PFSK-1 (cell line): ENCODE results near the gene STARD4.

Source experiments
- FOXP2 ChIP-seq: optimal IDR thresholded peaks from 2 replicates; pipeline ENCODE3; 2011; ENCODE audit warnings: borderline replicate concordance, control low read depth, inconsistent platforms; ENCODE audit not compliant: insufficient read depth; ENCODE audit errors: extremely low read length, extremely low read depth
- POLR2AphosphoS5 ChIP-seq: IDR thresholded peaks from 2 replicates; pipeline ENCODE4 v1.6.1; 2012; ENCODE audit warnings: low read depth, mild to moderate bottlenecking, control low read depth, low read length, moderate library complexity
- SIN3A ChIP-seq: IDR thresholded peaks from 2 replicates; pipeline ENCODE4 v1.6.1; 2012; ENCODE audit warnings: mild to moderate bottlenecking, low read length, moderate library complexity, borderline replicate concordance; ENCODE audit not compliant: insufficient read depth
- TAF1 ChIP-seq: IDR thresholded peaks from 2 replicates; pipeline ENCODE4 v1.6.1; 2012; ENCODE audit warnings: low read length, control low read depth, borderline replicate concordance; ENCODE audit not compliant: insufficient read depth
- TF ChIP-seq, protein P1 (sequence below), 2 experiments: IDR thresholded peaks; 2 replicates each; pipeline versions ENCODE4 v1.6.1 to v1.8.0; 2011 to 2012; ENCODE audit warnings: low read depth in 2 of 2, low read length in 2 of 2, control low read depth in 1 of 2, inconsistent platforms in 1 of 2, mild to moderate bottlenecking in 1 of 2, moderate library complexity in 1 of 2; ENCODE audit not compliant: insufficient read depth in 1 of 2

The STARD4 gene

GRCh38 chr5:111486926-111487325, 25.4 kb downstream of the STARD4 start:
- TF ChIP-seq FOXP2, result no peak
- TF ChIP-seq, protein P1, sequence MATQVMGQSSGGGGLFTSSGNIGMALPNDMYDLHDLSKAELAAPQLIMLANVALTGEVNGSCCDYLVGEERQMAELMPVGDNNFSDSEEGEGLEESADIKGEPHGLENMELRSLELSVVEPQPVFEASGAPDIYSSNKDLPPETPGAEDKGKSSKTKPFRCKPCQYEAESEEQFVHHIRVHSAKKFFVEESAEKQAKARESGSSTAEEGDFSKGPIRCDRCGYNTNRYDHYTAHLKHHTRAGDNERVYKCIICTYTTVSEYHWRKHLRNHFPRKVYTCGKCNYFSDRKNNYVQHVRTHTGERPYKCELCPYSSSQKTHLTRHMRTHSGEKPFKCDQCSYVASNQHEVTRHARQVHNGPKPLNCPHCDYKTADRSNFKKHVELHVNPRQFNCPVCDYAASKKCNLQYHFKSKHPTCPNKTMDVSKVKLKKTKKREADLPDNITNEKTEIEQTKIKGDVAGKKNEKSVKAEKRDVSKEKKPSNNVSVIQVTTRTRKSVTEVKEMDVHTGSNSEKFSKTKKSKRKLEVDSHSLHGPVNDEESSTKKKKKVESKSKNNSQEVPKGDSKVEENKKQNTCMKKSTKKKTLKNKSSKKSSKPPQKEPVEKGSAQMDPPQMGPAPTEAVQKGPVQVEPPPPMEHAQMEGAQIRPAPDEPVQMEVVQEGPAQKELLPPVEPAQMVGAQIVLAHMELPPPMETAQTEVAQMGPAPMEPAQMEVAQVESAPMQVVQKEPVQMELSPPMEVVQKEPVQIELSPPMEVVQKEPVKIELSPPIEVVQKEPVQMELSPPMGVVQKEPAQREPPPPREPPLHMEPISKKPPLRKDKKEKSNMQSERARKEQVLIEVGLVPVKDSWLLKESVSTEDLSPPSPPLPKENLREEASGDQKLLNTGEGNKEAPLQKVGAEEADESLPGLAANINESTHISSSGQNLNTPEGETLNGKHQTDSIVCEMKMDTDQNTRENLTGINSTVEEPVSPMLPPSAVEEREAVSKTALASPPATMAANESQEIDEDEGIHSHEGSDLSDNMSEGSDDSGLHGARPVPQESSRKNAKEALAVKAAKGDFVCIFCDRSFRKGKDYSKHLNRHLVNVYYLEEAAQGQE (IDR thresholded peaks at IDR 0.05; ENCODE audit: insufficient read depth in 1 of 2, low read depth in 2 of 2, low read length in 2 of 2), result no peak
- TF ChIP-seq SIN3A, result no peak
- TF ChIP-seq POLR2AphosphoS5, result no peak
- TF ChIP-seq TAF1, result no peak

DNA sequence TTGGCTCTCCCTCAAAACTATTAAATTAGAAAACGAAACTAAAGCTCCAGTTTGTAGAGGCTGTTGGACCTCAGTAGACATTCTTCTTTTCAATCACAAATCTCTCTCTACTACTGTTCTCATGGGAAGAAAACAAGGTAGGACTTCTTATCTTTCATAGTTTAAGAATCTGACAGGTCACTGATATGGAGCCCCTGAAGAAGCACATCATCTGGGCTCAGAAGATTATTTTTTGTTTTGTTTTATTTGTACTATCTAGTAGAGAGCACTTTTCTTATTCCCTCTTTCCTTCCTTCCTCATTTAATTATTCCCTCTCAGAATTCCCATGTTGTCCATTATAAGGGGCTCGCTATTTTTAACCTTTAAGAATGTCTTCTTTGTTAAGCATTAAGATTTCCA, 26.3 kb downstream of the STARD4 start:
- TF ChIP-seq, protein P1 (IDR thresholded peaks at IDR 0.05; ENCODE audit: insufficient read depth in 1 of 2, low read depth in 2 of 2, low read length in 2 of 2), result no peak
- TF ChIP-seq TAF1 (no peak), SIN3A (no peak), FOXP2 (no peak), POLR2AphosphoS5 (no peak)

- TF ChIP-seq TAF1 (no peak), SIN3A (no peak), FOXP2 (no peak), POLR2AphosphoS5 (no peak)
- TF ChIP-seq, protein P1 (IDR thresholded peaks at IDR 0.05; ENCODE audit: insufficient read depth in 1 of 2, low read depth in 2 of 2, low read length in 2 of 2), result no peak
These were observed 32.0 kb downstream of the STARD4 start for GRCh38 chr5:111480346-111480745.

- TF ChIP-seq TAF1 (no peak), FOXP2 (no peak), POLR2AphosphoS5 (no peak), SIN3A (no peak)
- TF ChIP-seq, protein P1 (IDR thresholded peaks at IDR 0.05; ENCODE audit: insufficient read depth in 1 of 2, low read depth in 2 of 2, low read length in 2 of 2), result no peak
These were observed 33.4 kb downstream of the STARD4 start for GRCh38 chr5:111478898-111479297.

- TF ChIP-seq SIN3A (no peak), TAF1 (no peak), POLR2AphosphoS5 (no peak), FOXP2 (no peak)
- TF ChIP-seq, protein P1 (IDR thresholded peaks at IDR 0.05; ENCODE audit: insufficient read depth in 1 of 2, low read depth in 2 of 2, low read length in 2 of 2), result no peak
These were observed 34.1 kb downstream of the STARD4 start for GRCh38 chr5:111478266-111478665.
